ENCODE measurements around the gene IL1R1. TPM values are rescaled to one million over a fixed set of nuclear protein-coding genes. Genes with fewer than 3 reads are reported as not detected.

Gene IL1R1
- total RNA-seq, 1 donor from 2014 or later: 10.7 TPM

DNA sequence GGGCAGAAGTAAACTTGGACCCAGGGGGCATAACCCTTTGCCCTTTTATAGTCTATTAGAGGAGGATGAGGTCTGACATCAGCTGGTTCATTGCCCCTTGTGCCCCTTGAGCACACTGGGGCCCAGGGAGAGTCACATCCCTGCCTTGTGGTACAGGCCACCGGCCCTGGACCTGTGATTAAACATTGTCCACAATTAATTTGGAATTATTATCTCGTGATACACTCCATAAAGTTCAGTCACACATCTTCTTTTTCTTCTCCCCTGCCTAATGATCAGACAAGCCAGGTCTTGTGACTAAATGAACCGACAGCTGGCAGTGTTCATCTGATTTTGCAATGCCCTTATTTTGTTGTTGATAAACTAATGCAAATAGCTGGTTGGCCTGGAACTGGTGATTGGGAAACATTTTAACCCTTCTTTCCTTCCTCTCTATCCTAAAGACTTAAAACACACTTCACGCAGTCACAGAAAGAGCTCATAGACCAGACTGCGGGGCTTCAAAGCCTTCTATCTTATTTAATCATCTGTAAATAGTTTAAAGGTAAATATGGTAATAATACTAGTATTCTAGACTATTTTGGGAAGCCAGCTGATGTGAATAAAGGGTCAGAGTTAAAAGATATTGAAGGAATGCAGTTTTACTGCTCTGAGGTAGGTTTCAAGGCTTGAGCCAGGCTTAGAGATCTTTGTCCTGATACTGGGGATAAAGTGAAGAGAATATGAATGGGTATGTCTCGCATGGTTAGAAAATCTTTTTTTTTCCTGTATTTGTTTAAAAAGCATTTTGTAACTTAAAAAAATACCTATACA is 13.4 kb downstream of the IL1R1 start:
- peak; percentile 79 for DNase-seq (ENCODE audit: low read depth)
- H3K4me3 ChIP-seq (ENCODE audit: low read depth, low read length): no peak overlapping the region
- TF ChIP-seq, protein P1, sequence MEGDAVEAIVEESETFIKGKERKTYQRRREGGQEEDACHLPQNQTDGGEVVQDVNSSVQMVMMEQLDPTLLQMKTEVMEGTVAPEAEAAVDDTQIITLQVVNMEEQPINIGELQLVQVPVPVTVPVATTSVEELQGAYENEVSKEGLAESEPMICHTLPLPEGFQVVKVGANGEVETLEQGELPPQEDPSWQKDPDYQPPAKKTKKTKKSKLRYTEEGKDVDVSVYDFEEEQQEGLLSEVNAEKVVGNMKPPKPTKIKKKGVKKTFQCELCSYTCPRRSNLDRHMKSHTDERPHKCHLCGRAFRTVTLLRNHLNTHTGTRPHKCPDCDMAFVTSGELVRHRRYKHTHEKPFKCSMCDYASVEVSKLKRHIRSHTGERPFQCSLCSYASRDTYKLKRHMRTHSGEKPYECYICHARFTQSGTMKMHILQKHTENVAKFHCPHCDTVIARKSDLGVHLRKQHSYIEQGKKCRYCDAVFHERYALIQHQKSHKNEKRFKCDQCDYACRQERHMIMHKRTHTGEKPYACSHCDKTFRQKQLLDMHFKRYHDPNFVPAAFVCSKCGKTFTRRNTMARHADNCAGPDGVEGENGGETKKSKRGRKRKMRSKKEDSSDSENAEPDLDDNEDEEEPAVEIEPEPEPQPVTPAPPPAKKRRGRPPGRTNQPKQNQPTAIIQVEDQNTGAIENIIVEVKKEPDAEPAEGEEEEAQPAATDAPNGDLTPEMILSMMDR (conservative IDR thresholded peaks at IDR 0.05; ENCODE audit: low read depth, low read length): no peak

DNA sequence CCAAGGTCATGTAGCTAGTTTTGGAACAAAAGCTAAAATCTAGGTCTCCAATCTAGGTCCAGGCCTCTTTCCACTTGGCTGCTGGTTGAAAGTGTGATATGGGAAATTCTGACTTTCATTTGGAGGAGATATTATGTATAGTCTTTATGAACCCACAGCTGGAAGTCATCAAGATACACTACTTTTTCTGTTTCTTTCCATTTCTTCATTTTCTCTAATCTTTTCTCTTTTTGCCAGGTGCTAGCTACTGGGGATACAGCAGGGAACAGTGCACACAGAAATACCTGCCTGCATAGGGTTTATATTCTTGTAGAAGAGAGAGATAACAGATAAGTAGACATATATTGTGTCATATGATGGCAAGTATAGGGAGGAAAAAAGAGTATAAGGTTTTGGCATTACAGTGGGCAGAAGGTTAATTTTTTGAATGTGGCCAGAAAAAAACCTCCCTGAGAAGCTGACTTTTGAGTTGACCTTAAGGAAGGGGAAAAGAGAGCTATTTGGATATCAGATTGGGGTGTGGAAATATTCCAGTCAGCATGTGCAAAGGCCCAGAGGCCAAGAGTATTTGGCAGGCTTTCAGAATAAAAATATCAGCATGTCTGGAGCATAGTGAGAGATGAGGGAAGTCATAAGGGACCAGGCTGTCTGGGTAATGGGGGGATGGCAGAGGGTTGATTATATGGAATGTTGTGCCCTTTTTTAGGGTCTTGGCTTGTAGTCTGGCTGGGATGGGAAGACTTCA is 15.6 kb downstream of the IL1R1 start:
- TF ChIP-seq, protein P1 (conservative IDR thresholded peaks at IDR 0.05; ENCODE audit: low read depth, low read length): no peak
- no peak for DNase-seq (ENCODE audit: low read depth)
- H3K4me3 ChIP-seq (ENCODE audit: low read depth, low read length): no peak overlapping the region

GRCh38 chr2:102159295-102159694 is 16.7 kb downstream of the IL1R1 start:
- no peak for DNase-seq (ENCODE audit: low read depth)
- no peak overlapping the region for H3K4me3 ChIP-seq (ENCODE audit: low read depth, low read length)
- TF ChIP-seq, protein P1 (conservative IDR thresholded peaks at IDR 0.05; ENCODE audit: low read depth, low read length): peak; percentile 23

GRCh38 chr2:102166189-102166845 is 23.8 kb downstream of the IL1R1 start:
- peak; percentile 42 for DNase-seq (ENCODE audit: low read depth)

GRCh38 chr2:102168026-102168771 is 25.7 kb downstream of the IL1R1 start:
- no peak for DNase-seq (ENCODE audit: low read depth)
- TF ChIP-seq, protein P1 (conservative IDR thresholded peaks at IDR 0.05; ENCODE audit: low read depth, low read length): no peak
- H3K4me3 ChIP-seq (ENCODE audit: low read depth, low read length): no peak overlapping the region

More at GRCh38 chr2:102166189-102166845, 23.8 kb downstream of the IL1R1 start:
- TF ChIP-seq, protein P1 (conservative IDR thresholded peaks at IDR 0.05; ENCODE audit: low read depth, low read length): peak; percentile 80
- H3K4me3 ChIP-seq (ENCODE audit: low read depth, low read length): no peak overlapping the region

DNA sequence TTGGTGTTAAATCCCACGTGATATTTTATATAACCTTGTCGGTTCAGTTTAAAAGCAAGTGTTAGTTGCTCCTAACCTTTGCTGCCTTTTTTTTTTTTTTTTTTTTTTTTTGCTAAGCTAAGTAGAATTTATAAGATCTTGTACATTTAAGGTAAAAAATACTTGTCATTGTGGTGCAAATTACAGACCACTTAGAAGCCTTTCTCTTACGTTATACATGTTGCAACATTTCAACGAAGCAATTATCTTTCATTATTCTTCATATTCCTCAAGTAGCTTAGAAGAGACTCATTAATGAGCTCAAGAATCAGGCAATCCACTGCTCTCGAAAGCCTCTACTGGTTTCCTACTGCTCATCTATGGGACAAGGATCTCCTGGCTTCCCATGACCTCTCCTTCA is 29.4 kb downstream of the IL1R1 start:
- no peak for DNase-seq (ENCODE audit: low read depth)
- TF ChIP-seq, protein P1 (conservative IDR thresholded peaks at IDR 0.05; ENCODE audit: low read depth, low read length): no peak
- no peak overlapping the region for H3K4me3 ChIP-seq (ENCODE audit: low read depth, low read length)
